ENCODE results near the gene MYLK. TPM values are rescaled to one million over a fixed set of nuclear protein-coding genes. Genes with fewer than 3 reads are reported as not detected.

MYLK gene
- total RNA-seq, 4 donors from 2014 or later, result 32.0 to 81.2 (median 61.5) TPM

- Histone ChIP-seq H3K4me3 (no peak overlapping the region), H3K36me3 (no peaks in the 10 kb centered on the region), H3K27ac (no peak overlapping the region), H3K4me1 (no peaks in the 10 kb centered on the region), H3K27me3 (no peaks in the 10 kb centered on the region), H3K9me3 (no peaks in the 10 kb centered on the region)
- no peak for DNase-seq (ENCODE audit: low spot score in 2 of 2)
- WGBS, 2 donors, result 97 to 99% methylated on average over 5 of the region's 5 CpGs
- TF ChIP-seq POLR2A (IDR thresholded peaks at IDR 0.05) (no peak), CTCF (IDR thresholded peaks at IDR 0.05) (no peak), EP300 (IDR thresholded peaks at IDR 0.05) (no peak)
Measured at GRCh38 chr3:123789760-123790159, 94.4 kb downstream of the MYLK start.

- no peak for DNase-seq (ENCODE audit: low spot score in 2 of 2)
- Histone ChIP-seq H3K36me3 (no peaks in the 10 kb centered on the region), H3K27ac (no peak overlapping the region), H3K27me3 (no peaks in the 10 kb centered on the region), H3K4me3 (no peak overlapping the region), H3K9me3 (no peaks in the 10 kb centered on the region), H3K4me1 (no peaks in the 10 kb centered on the region)
- TF ChIP-seq POLR2A (IDR thresholded peaks at IDR 0.05), result no peak
- no peak for TF ChIP-seq CTCF (IDR thresholded peaks at IDR 0.05)
- TF ChIP-seq EP300 (IDR thresholded peaks at IDR 0.05), result no peak
- 93 to 94% methylated on average over 9 of the region's 9 CpGs for WGBS, 2 donors
Measured at GRCh38 chr3:123789160-123789559, 95.0 kb downstream of the MYLK start.

GRCh38 chr3:123788710-123789109, 95.4 kb downstream of the MYLK start:
- Histone ChIP-seq H3K9me3 (no peaks in the 10 kb centered on the region), H3K27me3 (no peaks in the 10 kb centered on the region), H3K36me3 (no peaks in the 10 kb centered on the region), H3K27ac (no peak overlapping the region), H3K4me1 (no peaks in the 10 kb centered on the region), H3K4me3 (no peak overlapping the region)
- 77 to 93% methylated on average over 2 of the region's 2 CpGs for WGBS, 2 donors
- TF ChIP-seq POLR2A (IDR thresholded peaks at IDR 0.05) (no peak), CTCF (IDR thresholded peaks at IDR 0.05) (no peak), EP300 (IDR thresholded peaks at IDR 0.05) (no peak)
- DNase-seq (ENCODE audit: low spot score in 2 of 2), result no peak

GRCh38 chr3:123787133-123787532, 97.0 kb downstream of the MYLK start:
- Histone ChIP-seq H3K9me3 (no peaks in the 10 kb centered on the region), H3K27me3 (no peaks in the 10 kb centered on the region), H3K4me1 (peaks cover 0 to 6% (median 0%) of the 10 kb centered on the region in 4 donors), H3K36me3 (no peaks in the 10 kb centered on the region), H3K27ac (no peak overlapping the region), H3K4me3 (no peak overlapping the region)
- TF ChIP-seq POLR2A (IDR thresholded peaks at IDR 0.05) (no peak), EP300 (IDR thresholded peaks at IDR 0.05) (no peak), CTCF (IDR thresholded peaks at IDR 0.05) (no peak)
- WGBS, 2 donors, result 93 to 95% methylated on average over 5 of the region's 5 CpGs
- DNase-seq (ENCODE audit: low spot score in 2 of 2), result no peak

- TF ChIP-seq POLR2A (IDR thresholded peaks at IDR 0.05) (no peak), EP300 (IDR thresholded peaks at IDR 0.05) (no peak), CTCF (IDR thresholded peaks at IDR 0.05) (no peak)
- 96 to 98% methylated on average over 3 of the region's 3 CpGs for WGBS, 2 donors
- Histone ChIP-seq H3K4me3 (no peak overlapping the region), H3K36me3 (no peaks in the 10 kb centered on the region), H3K27me3 (no peaks in the 10 kb centered on the region), H3K9me3 (no peaks in the 10 kb centered on the region), H3K4me1 (peaks cover 0 to 6% (median 0%) of the 10 kb centered on the region in 4 donors), H3K27ac (no peak overlapping the region)
- DNase-seq (ENCODE audit: low spot score in 2 of 2), result no peak
Measured at GRCh38 chr3:123785602-123786001, 98.5 kb downstream of the MYLK start.

Measured in tibial nerve (tissue), 4 donors.